Stimulated activated CD4-positive, alpha-beta T cell treated with anti-CD3 and anti-CD28 coated beads, Interleukin-4, amount 100 ng/mL, for 4 hours (primary cell): Measurements from ENCODE around the gene IGLL5.
"Not testable (repeated sequence)": the region's sequence is repeated elsewhere in the genome, so short reads cannot be mapped to it uniquely, and the experiment has no call there.

Source experiments
- DNase-seq, 2 experiments: peaks; one replicate each; pipeline ENCODE4 v3.0.0-alpha.2; 2020

IGLL5 gene

DNA sequence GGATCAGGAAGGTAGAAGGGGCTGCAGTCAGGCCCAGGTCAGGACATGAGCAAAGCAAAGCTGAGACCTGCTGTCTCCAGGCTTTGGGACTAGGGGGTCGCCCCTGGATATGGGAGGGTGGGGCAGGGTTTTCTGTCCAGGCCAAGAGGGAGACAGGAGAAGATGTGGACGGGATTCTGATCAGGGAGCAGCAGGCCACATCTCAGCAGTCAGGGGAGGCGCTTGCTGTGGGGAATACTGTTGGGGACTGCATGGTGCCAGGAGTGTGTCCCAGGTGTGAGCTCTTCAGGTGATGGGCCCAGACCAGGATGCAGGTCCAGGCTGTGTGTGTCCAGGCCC is 29.3 kb downstream of the IGLL5 start:
- no peak for DNase-seq

DNA sequence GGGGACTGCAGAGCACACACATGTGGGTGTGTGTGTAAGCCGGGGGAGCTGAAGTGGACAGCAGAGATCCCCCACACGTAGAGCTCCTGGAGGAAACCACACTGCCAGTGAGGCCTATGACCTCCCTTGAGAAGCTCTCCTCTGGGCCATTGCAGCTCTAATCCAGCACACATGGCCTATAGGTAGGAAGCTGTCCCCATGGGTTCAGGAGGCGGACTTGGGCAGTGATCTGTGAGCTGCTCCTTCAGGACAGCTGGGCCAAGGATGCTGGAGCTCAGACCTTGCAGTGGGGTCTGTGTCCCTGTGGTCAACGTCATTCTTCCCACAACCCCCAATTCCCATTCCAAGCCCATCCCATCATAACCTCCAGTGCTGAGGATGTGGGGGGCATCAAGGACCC is 29.8 kb downstream of the IGLL5 start:
- DNase-seq, result no peak

DNA sequence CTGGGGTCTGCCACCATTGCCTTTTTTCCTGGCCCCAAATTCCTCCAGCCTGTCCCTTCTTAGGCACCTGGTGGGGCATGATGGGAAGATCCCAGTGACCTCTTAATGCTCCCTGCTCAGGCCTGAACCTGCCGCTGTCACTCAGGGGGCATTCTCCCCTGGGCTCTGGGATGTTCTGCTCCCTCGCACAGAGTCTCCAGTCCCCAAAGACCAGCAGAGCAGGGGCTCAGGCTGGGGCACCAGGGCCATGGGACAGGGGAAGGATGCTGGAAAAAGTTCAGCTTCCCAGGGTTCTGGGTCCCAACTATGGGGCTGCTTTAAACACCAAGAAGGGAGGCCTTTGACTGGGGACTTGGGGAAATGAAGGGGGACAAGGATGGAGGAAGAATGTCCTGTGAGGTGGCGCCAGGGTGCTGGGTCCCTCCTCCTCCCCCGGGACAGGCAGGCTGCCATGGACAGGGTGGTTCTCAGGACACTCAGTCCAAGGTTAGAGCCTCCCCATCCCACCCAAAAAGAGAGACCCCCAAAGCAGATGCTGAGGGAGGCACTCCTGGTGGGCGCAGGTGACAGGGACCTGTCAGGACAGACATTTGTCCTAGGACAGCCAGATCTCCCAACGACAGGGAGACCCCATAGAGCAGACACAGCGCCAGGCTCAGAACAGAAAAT is 30.8 kb downstream of the IGLL5 start:
- no peak for DNase-seq

DNA sequence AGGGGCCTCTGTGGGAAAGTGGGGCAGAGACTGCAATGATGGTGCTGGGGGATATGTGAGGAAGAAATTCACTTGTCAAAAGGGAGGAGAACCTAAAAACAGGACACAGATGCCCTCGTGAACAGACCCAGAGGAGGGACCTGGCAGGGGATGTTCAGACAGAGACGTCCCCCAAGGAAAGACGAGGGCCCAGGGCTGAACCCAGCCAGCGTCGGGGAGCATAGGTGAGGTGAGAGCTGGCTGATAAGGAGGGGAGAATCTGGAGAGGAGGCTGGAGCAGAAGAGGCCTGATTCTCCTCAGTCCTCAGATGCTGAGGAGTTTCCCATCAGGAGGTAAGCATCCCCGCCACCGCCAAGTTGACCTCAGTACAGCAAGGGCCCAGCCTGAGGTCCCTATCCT is 31.4 kb downstream of the IGLL5 start:
- DNase-seq, result no peak

DNA sequence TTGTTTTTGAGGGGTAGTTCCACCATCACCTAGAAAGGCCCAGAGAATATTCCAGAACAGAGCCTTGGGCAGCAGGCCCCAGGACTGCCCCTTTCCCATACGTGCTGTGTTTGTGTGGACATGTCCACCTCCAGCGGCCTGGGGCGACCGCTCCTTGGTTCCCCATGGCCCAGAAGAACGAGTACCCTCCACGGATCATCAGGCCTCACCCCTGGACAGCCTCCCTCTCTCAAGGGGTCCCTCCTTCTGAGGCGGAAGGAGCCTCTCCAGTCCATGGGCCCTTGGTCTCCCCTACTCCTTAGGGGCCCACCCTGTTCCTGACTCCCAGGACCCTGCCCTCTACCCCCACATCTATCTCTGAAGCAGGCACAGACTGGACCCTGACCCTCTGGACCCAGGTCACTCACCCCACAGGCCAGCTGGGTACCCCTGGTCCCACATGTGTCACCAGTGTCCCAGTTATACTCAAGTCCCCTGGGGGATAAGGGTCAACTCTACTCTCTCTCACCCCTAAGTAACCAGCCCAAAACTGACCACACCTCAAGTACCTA is 32.6 kb downstream of the IGLL5 start:
- no peak for DNase-seq

DNA sequence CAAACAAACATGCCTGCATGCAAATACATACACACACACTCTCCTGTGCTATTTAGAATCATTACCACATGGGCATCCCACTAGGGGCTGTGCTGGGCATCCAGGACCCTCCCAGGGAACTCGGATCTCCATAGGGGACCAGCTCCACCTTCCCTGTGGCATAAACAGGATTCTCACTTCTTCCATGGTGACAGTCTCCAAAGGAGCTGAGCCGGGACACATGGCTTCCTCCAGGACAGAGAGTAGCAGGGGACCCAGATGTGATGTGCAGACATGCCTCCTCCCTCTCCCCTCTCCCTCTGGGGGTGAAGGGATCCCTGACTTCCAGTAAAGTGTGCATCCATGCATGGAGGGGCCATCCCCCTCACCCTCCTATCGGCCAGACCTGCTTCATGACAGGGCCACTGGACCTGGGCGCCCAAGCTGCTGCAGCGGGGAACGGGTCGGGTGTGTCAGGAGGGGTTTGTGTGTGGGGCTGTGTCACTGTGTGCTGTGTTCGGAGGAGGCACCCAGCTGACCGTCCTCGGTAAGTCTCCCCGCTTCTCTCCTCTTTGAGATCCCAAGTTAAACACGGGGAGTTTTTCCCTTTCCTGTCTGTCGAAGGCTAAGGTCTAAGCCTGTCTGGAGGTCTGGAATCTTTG is 33.4 kb downstream of the IGLL5 start:
- DNase-seq, result no peak

DNA sequence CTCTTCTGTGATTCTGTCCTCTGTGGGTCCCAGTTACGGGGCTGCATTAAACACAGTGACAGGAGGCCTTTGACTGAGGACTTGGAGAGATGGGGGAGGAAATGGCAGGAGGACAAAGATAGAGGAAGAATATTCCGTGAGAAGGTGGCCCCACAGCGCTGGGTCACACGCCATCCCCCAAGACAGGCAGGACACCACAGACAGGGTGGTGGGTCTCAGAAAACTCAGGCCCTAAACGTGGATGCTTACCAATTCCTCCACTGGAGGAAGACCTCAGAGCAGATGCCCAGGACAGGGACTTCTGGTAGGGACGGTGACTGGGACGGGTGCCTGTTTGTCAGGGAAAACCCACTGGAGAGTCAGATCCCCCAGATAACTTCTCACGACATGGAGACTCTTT is 34.0 kb downstream of the IGLL5 start:
- no peak for DNase-seq

DNA sequence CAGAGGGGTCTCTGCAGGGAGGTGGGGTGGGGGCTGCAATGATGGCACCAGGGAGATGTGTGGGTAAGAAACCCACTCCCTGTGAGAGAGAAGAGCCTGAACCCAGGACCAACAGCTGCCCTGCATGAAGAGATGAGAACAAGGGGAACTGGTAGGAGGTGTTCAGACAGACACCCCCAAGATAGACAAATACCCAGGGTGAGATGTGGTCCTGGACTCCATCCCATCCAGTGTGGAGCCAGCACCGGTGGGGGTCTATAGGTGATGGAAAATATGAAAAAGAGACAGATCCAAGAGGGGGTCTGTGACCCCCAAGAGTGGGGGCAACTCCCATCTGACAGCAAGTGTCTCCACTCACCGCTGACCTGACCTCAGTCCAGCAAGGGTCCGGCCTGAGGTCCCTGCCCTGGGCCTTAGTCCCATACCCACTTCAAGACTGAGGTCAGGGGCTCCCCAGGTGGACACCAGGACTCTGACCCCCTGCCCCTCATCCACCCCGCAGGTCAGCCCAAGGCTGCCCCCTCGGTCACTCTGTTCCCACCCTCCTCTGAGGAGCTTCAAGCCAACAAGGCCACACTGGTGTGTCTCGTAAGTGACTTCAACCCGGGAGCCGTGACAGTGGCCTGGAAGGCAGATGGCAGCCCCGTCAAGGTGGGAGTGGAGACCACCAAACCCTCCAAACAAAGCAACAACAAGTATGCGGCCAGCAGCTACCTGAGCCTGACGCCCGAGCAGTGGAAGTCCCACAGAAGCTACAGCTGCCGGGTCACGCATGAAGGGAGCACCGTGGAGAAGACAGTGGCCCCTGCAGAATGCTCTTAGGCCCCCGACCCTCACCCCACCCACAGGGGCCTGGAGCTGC is 34.7 kb downstream of the IGLL5 start:
- DNase-seq, result not testable (repeated sequence)

DNA sequence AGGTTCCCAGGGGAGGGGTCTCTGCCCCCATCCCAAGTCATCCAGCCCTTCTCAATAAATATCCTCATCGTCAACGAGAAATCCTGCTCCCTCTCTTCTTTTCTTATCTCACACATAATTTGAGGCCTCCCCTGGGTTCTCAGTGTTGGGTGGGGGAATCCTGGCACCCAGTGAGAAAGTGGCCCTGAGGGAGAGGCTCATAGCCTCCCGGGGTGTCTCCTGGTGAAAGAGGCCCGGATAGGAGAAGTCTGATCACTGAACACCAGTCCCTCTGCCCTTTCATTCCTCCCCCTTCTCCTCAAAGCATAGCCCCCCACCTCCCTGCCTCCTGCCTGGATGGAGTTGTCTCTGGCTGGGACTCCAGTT is 35.3 kb downstream of the IGLL5 start:
- DNase-seq, result no peak

DNA sequence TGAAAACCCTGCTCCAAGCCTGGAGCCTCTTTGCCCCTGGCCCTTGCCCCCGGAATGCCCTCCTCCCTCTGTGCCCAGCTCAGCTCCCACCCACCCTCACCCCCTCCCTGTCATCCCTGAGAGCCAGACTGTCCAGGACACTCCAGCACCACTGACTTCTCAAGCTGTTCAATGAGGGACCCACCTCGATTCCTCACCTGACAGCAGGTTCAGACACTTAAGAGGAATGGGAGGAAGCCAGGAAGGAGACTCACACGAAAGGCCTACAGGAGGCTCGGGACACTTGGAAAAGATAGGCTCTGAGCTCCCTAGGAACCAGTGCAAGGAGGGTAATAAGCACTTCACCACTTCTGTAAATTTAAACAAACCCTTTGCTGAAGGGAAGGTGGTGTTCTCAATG is 35.8 kb downstream of the IGLL5 start:
- DNase-seq, result no peak

DNA sequence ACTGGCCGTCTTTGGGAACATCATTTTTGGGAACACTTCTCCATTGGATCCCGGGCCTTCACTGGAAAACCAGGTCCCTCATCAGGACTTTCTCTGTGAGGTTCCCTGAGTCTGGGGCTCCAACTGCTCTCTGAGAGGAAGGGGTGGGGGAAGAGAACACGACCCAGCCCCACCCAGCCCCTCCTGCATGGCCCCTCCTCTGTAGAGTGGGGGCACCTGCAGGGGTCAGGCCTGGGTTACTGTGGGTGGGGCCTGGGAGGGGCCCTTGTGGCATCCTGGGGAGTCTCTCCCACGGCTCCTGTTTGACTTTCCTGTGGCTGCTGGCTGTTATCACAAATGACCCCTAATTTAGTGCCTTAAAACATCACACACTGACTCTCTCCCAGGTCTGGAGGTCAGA is 36.3 kb downstream of the IGLL5 start:
- no peak for DNase-seq

DNA sequence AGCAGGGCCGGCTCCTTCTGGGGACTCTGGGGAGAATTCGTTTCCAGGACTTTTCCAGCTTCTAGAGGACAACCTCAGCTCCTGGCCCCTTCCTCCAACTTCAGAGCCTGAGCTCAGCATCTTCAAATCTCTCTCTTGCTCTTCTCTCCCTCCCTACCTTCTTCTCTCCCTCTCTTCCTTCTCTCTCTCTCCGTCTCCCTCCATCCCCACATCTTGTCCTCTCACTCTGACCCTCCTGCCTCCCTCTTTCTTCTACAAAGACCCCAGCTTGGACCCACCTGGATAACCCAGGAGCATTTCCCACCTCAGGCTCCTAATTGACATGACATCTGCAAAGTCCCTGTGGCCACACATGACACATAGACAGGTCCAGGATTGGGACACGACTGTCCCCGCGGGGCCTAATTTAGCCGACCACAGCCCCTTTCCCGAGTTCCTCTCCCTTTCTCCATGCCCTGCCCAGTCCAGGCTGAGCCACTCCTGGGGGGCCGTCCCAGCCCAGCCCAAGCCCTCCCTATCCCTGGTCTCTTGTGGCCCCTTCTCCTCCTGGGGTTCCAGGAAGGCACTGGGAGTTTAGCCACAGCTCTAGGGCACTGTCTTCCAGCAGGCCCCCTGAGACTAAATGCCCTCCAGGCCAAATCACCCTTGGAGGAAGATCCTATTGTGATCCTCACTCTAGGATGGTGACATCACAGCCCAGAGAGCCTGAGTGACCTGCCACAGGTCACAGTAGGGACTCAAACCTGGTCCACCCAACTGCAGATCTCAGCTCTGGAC is 36.9 kb downstream of the IGLL5 start:
- DNase-seq, result no peak

DNA sequence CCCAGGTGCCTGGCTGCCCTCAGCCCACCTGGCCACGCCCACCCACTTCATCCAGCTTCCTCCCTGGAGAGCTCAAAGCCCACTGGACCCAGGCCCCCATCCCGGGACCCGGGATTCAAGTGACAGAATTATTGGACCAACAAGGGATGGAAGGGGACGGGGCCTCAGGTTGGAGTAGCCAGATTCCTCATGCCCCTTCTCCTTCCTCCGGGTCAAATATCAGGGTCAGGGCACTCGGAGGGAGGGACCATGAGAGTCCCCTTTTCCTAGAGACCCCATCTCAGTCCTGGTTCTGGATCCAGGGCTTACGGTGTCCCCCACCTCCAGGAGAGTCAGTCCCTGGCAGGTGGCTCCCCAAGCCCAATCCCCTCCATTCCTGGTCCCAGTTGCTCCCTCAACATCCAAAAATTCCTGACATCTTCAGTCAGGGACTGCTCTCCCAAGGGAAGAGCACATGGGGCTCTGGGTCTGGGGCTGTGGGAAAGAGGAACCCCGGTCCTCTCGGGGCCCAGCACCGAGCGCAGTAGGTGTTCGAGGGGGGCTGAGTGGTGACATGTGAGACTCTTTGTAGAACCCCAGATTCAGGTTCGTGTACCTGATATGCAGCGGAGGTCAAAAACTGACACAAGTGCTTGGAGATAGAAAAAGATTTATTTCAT is 37.7 kb downstream of the IGLL5 start:
- DNase-seq, result no peak

DNA sequence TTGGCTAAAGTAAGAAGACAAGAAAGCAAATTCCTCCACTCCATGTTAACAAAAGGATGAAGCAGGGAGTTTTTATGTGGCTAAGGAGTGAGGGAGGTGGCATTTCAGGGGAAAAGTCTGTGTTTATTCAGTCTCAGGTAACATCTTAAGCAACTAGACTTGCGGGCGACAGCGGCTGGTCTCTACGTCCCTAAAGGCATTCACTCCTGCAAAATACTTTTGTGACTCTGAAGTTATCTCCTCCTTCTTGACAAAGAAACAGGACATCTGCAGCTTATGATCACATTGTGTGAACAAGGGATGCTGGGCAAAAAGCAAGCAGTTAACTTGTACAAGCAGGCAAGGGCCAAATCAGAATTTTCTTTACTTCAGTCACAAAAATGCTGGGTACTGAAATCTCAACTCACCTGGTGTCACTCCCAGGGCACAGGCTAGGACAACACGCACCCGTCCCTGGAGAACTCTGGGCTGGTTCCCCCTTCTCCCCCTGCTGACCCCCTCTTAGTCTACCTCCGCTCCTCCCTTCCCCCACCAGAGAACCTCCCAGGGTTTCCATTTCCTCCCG is 38.3 kb downstream of the IGLL5 start:
- no peak for DNase-seq

DNA sequence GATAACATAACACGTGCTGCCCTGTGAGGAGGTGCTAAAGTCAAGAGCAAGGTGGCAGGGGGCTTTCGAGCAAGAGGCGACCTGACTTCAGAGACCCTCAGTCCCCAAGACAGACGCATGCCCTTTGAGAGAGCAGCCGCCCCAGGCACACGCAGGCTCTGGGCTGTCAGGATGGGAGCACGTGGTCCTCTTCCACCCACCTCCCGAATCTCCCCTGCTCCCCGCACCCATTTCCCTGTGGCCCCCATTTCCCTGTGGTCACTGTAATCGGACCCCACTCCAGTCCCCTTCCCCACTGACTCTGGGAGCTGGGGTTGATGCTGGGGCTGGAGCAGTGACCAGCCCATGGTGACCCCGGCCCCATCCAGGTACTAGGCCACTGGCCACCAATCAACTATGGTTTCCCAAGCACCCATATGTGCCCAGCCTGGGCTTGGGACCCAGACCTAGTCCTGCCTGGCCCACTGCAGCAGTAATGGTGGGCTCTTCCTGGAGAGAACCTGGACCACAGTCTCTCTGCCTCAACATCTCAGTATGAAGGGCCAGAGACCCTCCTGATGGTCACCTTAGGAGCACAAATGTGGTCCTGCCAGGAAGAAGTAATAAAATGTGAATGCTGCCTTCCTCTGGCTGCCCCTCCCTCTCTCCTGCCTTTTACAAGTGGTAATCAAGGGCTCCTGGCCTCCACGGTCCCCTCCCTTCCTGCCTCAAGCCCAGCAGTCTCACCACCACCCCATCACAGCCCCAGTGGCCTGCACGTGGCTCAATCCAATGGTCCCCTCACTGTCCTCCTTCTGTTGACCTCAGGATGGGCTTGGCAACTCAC is 39.0 kb downstream of the IGLL5 start:
- no peak for DNase-seq

DNA sequence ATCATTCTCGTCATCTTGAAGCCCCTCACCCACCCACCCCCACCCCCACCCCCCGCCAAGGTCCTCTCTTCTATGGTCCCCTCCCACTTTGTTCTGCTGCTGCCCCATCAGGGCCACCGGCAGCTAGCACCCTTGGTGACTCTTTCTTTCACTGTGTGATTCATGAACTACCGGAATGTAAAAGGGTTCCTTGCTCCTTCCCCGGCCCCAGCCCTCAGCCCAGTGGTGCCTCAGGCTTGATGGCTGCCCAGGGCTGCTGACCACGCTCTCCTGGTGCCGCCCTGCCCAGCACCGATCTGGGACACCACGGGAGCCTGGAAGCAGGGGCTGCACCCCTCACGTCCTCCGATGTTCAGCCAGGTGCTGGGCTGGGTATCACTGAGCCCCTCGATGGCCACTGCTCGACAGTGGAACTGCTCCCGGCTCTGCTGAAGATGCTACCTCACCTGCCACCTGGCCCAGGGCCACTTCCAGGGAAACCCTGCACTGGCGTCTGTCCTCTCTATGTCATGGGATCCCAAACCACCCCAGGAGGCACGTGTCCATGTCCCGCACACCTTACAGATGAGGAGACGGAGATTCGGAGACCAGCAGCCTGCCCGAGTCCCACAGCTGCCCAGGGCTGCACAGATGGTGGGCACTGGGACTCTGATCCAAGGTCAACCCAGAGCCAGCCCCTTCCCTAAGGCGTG is 39.7 kb downstream of the IGLL5 start:
- no peak for DNase-seq

DNA sequence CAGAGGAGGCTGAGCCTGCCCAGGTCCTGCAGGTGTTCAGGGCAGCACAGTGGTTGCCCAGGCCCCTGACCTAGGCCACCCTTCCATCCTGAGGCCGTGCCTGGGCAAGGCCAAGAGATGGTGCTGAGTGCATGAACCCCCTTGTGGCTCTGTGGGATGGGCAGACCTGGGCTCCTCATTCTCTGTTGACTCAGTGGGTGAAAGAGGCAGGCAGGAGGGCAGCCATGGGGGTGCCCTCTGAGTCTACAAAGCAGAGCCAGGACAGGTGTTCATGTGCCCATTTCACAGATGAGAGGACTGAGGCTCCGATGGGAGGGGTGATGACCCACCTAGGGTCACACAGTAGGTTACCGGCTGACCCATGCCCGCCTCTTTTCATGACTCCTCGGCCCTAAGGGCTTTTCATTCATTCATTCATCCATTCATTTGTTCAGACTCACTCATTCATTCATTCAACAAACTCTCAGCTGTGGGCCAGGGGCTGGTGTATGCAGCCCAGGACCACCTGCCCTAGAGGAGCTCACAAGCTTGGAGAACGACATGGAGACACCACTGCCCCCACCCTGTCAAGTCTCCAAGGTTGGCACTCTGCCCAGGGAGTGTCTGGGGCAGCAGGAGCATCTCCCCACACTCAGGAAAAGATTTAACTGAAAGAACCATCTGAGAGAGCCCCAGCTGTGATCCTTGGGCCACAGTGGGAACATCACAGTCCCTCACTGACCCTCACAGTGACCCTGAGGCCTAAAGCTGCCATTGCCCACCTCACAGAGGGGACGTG is 40.5 kb downstream of the IGLL5 start:
- no peak for DNase-seq

DNA sequence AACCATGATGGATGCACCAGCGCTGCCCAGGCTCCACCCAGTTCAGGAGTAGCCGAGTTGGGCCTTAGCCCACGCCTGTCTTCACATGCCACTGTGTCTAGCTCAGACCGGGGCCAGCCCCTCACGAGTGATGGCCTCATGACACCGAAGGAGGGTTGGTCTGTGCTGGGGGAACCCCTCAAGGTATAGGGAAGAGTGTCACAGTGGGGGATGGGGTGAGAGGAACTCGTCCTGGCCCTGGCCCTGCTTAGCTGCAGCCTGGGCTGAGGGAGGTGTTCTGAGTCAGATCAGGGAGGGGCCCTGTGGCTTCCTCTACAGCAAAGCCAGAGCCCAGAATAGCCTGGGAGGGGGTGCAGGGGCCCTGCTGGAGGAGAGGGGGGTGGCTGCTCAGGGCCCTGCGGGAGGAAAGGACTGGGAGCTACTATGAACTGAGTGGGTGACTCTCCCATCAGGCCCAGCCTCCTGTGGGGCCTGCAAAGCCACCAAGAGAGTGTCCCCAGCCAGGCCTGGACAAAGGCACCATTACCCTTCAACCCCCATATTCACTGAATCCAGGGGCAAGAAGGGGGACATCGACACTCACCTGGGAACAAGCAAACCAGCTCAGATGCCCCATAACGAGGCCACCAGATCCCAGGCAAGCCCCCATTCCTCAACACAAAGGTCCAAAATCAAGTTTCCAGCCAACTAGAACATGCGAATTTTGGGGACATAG is 41.2 kb downstream of the IGLL5 start:
- peak in 1 of 2 experiments; percentile 10 for DNase-seq
